Measurements from ENCODE around the gene OCIAD1.
"Not testable (repeated sequence)": the region's sequence is repeated elsewhere in the genome, so short reads cannot be mapped to it uniquely, and the experiment has no call there.

OCIAD1 gene

DNA sequence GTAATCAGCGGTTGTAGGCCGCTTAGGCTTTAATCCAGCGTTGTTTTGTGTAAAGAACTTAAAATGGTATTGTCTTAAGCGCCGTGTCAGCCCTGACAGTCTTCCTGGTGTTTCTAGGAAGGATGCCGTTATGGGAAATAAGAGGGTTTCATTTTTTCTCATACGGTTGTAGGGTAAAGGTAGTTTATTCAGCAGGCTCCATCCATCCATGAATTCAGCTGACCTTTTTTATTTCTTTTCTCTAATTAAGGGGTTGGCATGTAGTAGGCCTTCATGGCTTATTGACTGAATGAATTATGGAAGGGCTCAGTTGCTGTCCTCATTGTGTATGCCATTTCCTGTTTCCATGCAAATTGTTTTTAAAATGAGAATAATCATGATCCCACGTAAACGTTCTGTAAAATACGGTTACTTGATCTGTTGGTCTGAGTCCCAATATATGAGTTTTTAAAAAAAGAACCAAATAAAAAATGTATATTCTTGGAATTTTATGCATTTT is 693 bp downstream of the OCIAD1 start:
- Histone ChIP-seq H3K27me3 (replicated peaks; ENCODE audit: control insufficient read depth, insufficient read depth, low read length) (no peaks in the 10 kb centered on the region), H3K4me3 (replicated peaks; ENCODE audit: low read depth, low read length) (peak overlapping the region; percentile 100), H3K36me3 (ENCODE audit: control insufficient read depth, insufficient read depth, low read length) (peaks cover 2% of the 10 kb centered on the region)
- TF ChIP-seq, protein P1, sequence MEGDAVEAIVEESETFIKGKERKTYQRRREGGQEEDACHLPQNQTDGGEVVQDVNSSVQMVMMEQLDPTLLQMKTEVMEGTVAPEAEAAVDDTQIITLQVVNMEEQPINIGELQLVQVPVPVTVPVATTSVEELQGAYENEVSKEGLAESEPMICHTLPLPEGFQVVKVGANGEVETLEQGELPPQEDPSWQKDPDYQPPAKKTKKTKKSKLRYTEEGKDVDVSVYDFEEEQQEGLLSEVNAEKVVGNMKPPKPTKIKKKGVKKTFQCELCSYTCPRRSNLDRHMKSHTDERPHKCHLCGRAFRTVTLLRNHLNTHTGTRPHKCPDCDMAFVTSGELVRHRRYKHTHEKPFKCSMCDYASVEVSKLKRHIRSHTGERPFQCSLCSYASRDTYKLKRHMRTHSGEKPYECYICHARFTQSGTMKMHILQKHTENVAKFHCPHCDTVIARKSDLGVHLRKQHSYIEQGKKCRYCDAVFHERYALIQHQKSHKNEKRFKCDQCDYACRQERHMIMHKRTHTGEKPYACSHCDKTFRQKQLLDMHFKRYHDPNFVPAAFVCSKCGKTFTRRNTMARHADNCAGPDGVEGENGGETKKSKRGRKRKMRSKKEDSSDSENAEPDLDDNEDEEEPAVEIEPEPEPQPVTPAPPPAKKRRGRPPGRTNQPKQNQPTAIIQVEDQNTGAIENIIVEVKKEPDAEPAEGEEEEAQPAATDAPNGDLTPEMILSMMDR (IDR thresholded peaks at IDR 0.05; ENCODE audit: insufficient read depth, low read length, poor library complexity, severe bottlenecking) = no peak
- DNase-seq (ENCODE audit: extremely low read depth, insufficient read length) = peak; percentile 32

DNA sequence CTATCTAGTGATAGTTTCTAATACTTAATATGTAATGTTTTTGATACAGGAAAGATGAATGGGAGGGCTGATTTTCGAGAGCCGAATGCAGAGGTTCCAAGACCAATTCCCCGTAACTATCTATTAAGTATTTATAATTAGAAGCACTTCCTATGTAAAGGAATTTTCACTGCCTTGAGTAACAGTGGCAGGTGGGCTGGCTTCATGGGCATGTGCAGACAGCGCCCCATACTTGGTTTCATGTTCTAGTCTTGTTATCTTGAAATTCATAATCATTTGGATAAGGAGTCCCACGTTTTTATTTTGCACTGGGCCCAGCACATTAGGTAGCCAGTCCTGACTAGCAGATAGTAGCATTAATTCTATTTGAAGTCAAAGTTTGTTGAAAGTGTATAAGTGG is 1.7 kb downstream of the OCIAD1 start:
- peaks cover 2% of the 10 kb centered on the region for H3K36me3 ChIP-seq (ENCODE audit: control insufficient read depth, insufficient read depth, low read length)
- no peak for DNase-seq (ENCODE audit: extremely low read depth, insufficient read length)
- no peaks in the 10 kb centered on the region for H3K27me3 ChIP-seq (replicated peaks; ENCODE audit: control insufficient read depth, insufficient read depth, low read length)
- peak overlapping the region; percentile 100 for H3K4me3 ChIP-seq (replicated peaks; ENCODE audit: low read depth, low read length)
- TF ChIP-seq, protein P1 (IDR thresholded peaks at IDR 0.05; ENCODE audit: insufficient read depth, low read length, poor library complexity, severe bottlenecking) = no peak

DNA sequence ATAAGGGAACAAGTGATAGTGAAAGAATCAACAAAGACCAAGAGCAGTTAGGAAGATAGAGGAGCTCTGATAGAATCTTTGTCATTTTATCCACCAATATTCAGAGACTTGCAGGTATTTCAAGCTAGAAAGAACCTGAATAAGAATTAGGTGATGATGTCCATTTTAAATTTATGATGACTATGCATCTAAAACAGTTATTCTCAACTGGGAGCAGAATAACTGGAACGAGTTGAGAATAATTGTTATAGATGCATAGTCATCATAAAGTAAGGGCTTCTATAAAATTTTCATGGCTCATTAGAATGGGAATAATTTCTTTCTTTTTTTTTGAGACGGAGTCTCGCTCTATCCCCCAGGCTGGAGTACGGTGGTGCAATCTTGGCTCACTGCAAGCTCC is 5.8 kb downstream of the OCIAD1 start:
- H3K4me3 ChIP-seq (replicated peaks; ENCODE audit: low read depth, low read length) = no peak overlapping the region
- peaks cover 2% of the 10 kb centered on the region for H3K36me3 ChIP-seq (ENCODE audit: control insufficient read depth, insufficient read depth, low read length)
- TF ChIP-seq, protein P1 (IDR thresholded peaks at IDR 0.05; ENCODE audit: insufficient read depth, low read length, poor library complexity, severe bottlenecking) = no peak
- no peak for DNase-seq (ENCODE audit: extremely low read depth, insufficient read length)
- H3K27me3 ChIP-seq (replicated peaks; ENCODE audit: control insufficient read depth, insufficient read depth, low read length) = no peaks in the 10 kb centered on the region

DNA sequence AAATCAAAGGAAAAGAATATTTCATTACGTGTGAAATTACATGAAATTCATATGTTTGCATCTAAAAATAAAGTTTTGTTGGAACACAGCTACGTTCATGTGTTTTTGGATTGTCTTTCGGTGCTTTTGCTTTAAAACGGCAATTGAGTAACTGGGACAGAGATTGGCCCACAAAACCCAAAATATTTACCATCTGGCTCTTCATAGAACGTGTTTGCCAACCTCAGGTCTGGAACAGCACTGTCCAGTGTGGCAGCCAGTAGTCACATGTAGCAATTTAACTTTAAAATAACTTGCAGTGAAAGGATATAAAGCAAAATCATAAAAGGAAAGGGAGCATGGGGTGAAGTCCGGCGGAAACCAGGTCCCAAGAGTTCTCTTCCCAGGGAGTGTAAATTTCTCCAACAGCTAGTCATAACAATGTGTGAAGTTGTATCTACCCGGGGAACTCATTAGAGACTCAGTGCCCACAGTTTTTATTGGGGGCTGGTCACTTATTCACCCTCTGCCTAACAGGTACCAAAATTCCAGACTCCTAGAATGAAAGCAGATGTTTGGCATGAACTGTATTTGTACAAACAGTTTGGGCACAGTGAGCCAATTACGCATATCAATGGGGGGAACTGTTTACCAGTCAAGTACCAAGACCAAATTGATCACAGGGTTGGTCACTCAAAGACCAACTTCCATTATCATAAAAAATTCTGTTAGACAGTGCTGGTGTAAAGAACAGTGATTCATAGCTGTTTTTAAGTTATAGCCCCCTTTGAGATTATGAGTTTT is 10.3 kb downstream of the OCIAD1 start:
- H3K27me3 ChIP-seq (replicated peaks; ENCODE audit: control insufficient read depth, insufficient read depth, low read length) = no peaks in the 10 kb centered on the region
- TF ChIP-seq, protein P1 (IDR thresholded peaks at IDR 0.05; ENCODE audit: insufficient read depth, low read length, poor library complexity, severe bottlenecking) = no peak
- no peaks in the 10 kb centered on the region; the same call in none of the 2 replicates for H3K36me3 ChIP-seq (ENCODE audit: control insufficient read depth, insufficient read depth, low read length)
- DNase-seq (ENCODE audit: extremely low read depth, insufficient read length) = no peak
- H3K4me3 ChIP-seq (replicated peaks; ENCODE audit: low read depth, low read length) = no peak overlapping the region

DNA sequence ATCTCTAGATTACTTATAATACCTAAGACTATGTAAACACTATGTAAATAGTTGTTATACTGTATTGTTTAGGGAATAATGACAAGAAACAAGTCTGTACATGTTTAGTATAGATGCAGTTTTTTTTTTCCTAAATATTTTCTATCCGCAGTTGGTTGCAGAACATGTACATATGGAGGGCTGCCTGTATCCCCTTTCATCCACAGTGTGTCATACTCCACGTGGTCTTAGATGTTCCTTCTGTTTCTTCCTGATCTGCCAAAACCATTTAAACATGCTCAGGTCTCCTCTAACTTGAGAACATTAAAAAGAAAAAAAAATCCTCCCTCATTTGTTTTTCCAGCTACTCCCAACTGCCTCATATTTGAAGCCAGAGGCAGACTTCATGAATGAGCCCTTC is 14.0 kb downstream of the OCIAD1 start:
- no peak for DNase-seq (ENCODE audit: extremely low read depth, insufficient read length)
- TF ChIP-seq, protein P1 (IDR thresholded peaks at IDR 0.05; ENCODE audit: insufficient read depth, low read length, poor library complexity, severe bottlenecking) = no peak
- no peaks in the 10 kb centered on the region for H3K27me3 ChIP-seq (replicated peaks; ENCODE audit: control insufficient read depth, insufficient read depth, low read length)
- no peaks in the 10 kb centered on the region; the same call in none of the 2 replicates for H3K36me3 ChIP-seq (ENCODE audit: control insufficient read depth, insufficient read depth, low read length)
- no peak overlapping the region for H3K4me3 ChIP-seq (replicated peaks; ENCODE audit: low read depth, low read length)

DNA sequence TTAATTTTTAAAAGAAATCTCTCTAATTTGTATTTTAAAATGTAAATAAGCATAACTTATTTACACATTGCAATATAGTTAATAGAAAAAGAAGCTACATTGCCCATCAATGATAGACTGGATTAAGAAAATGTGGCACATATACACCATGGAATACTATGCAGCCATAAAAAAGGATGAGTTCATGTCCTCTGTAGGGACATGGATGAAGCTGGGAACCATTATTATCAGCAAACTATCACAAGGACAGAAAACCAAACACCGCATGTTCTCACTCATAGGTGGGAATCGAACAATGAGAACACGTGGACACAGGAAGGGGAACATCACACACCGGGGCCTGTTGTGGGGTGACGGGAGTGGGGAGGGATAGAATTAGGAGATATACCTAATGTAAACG is 17.9 kb downstream of the OCIAD1 start:
- H3K27me3 ChIP-seq (replicated peaks; ENCODE audit: control insufficient read depth, insufficient read depth, low read length); DNase-seq (ENCODE audit: extremely low read depth, insufficient read length); H3K4me3 ChIP-seq (replicated peaks; ENCODE audit: low read depth, low read length); H3K36me3 ChIP-seq (ENCODE audit: control insufficient read depth, insufficient read depth, low read length): not testable (repeated sequence)

All from GM06990 (cell line).